GM03348 (cell line): ENCODE measurements around the gene BCDIN3D.
"Not testable (repeated sequence)": the region's sequence is repeated elsewhere in the genome, so short reads cannot be mapped to it uniquely, and the experiment has no call there.

ENCODE experiments used
- DNase-seq: peaks from one replicate; pipeline ENCODE4 v3.0.0; 2012; ENCODE audit warnings: low spot score

BCDIN3D gene, protein sequence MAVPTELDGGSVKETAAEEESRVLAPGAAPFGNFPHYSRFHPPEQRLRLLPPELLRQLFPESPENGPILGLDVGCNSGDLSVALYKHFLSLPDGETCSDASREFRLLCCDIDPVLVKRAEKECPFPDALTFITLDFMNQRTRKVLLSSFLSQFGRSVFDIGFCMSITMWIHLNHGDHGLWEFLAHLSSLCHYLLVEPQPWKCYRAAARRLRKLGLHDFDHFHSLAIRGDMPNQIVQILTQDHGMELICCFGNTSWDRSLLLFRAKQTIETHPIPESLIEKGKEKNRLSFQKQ

DNA sequence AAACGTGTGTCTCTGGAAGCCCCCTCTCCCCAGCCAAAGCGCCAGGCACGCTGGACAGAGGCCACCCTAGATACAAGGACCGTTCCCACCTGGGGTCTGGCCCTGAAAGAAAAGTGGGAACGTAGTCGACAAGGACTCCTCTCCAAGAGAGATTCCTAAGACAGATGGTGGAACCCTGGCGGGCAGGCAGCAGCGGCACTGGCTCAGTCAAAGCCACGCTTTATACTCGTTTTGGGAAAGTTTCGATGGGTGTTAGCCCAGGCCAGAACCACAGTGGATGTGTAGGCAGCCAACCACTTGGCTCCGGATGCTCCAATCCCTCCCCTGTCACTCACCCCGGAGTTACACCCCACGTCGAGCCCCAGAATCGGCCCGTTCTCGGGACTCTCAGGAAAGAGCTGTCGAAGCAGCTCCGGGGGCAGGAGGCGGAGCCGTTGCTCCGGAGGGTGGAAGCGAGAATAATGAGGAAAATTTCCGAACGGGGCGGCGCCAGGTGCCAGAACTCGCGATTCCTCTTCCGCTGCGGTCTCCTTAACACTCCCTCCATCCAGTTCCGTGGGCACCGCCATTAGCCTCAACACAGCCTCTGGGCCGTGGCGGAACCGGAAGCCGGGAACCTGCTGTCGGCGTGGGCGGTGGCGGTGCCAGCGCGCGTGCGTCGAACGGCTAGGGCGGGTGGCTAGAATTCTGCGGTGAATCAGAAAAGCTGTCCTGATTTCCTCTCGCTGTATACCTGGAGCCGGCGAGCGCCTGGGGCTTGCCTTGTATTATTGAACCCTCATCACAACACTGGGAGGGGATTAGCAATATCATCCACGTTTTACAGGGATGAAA is at the start of gene BCDIN3D:
Gene BCDIN3D (minus strand): TSS at position 588 of the 834 bp plus-strand sequence. CDS start 19 bp downstream, at position 569.
- peak; percentile 96 for DNase-seq

DNA sequence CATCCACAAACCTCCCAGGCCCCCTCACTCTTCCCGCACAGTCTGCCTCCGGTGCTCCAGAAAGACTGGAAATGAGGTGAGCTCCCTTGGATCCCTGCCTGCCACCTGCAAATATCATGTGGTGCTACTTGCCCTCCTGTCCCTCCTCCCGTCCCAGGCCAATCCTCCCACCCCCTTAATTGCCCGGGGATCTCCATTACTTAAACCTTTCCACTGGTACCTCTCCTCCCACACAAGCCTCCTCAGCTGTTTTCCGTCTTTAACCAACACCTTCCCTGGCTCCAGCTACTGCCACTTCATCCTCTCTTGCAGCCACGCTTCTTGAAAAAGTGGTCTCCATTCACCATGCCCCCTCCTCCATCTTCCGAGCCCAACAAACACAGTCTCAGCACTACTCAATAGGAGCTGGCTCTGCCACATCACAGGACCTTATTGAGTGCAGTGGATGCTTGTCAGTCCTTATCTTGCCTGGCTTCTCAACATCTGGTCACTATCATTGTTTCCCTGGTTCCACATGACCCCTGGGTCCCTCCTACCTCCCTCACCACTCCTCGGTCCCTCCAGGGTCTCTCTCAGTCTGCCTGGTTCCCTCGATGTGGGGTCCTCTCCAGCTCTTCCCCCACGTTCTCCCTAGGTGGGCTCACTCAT is 49.3 kb upstream of the BCDIN3D start:
- DNase-seq = no peak

DNA sequence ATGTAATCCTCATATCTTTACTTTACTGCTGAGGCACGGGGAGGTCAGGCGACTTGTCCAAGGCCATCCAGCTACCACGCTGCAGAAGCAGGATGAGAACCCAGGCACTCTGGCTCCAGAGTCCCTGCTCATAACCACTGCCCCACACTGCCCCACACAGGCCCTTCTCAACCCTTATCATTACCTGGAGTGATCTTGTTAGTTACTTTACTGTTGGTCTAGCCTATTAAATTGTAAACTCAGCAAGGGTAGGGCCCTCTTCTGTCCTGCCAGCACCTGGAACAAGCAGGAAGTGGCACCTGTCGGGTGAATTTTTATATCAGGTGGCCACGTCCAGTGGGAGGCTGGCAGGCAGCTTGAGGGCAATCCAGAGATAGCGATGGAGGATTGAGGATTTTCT is 48.6 kb upstream of the BCDIN3D start:
- DNase-seq = no peak

DNA sequence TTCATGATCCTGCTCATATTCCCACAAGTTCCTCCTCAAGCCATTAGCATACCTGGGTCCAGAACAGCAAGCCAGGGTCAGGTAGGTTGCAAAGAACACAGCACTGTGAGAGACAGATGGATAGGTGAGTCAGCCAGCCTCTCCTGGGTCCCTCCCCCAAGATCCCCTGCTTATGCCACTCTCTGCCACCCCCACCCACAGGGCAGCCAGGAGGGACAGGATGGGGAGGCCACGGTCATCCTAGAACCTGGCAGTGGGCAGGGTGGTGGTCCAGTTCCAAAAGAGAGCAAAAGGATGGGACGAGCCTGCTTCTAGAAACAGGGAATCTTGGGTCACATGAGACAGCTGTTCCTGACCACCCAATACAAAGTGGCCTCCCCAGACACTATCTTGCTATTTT is 48.1 kb upstream of the BCDIN3D start:
- no peak for DNase-seq

DNA sequence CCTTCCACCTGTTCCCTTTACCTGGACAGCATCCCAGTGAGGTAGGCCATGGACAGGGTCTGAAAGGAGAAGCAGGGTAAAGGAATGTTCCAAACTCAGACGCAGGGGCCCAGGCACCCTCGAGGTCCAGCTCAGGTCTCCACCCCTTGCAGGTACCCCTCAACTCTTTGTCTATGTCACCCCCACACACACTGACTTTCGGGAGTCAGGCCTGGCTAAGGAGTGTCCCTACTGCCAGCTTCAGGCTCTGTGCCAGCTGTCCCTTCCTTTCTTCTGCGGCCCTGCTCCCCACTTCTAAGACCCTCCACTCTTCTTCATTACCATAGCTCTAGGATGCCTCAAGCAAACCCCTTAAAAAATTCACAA is 47.2 kb upstream of the BCDIN3D start:
- DNase-seq = no peak

DNA sequence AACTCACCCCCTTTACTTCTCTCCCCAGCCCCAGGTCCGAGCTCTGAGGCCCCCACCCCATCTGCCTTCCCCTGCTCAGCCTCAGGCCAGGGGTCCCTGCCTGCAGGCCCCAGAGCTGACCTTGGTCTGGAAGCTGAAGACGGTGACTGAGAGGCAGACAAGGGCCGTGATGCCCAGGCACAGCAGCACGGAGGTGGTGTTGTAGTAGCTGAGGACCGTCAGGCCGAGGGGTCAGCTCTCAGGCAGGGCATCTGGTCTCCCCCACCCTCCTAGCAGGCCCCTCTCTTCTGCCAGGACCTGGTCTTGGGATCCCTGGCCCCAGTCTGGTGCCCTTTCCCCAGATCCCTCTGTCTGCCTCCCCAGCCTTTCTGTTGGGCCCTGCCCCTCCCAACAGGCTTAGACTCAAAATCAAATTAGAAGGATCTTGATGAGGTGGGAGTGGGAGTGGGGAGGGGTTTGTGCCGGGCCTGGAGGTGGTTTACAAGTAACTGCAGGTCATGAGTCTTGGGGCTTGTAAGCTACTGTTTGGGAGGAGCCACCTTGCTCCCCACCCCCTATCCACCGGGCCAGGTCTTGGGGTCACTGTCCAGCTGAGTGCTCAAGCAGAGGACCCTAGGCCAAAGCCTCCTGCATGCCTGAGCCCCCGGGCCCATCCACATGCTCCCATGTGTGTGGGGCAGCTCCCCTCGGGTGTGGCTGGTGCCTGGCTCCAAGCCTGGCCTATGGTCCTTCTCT is 46.6 kb upstream of the BCDIN3D start:
- no peak for DNase-seq

DNA sequence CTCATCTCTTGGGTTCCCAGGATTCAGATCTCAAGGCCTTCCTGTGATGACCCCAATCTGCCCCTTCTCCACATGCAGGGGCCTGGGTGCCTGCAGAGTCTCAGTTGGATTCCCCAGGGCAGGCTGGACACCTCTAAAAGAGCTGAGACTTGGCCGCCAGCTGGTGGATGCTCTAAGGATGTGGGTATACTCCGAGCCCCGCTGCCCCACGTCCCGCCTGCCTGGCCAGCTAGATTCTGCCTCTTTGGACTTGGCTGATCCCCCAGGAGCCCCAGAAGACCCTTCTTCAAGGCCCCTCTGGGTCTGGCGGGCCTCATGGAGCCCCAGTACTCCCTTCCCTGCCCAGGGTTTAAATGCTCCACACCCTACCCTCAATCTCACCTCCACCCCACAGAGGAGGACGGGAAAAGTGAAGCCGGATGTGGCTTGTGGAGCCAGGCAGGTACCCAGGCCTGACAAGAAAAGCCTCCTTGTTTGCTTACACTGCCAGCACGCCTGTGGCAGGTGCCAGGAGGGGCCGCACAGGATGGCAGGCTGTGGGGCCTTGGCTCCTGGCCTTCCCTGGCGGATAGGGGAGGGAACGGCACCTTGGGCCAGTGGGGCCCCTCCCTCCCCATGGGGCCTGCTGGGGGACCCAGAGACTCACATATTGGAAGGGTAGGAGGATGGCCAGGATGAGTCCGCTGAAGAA is 45.7 kb upstream of the BCDIN3D start:
- no peak for DNase-seq

DNA sequence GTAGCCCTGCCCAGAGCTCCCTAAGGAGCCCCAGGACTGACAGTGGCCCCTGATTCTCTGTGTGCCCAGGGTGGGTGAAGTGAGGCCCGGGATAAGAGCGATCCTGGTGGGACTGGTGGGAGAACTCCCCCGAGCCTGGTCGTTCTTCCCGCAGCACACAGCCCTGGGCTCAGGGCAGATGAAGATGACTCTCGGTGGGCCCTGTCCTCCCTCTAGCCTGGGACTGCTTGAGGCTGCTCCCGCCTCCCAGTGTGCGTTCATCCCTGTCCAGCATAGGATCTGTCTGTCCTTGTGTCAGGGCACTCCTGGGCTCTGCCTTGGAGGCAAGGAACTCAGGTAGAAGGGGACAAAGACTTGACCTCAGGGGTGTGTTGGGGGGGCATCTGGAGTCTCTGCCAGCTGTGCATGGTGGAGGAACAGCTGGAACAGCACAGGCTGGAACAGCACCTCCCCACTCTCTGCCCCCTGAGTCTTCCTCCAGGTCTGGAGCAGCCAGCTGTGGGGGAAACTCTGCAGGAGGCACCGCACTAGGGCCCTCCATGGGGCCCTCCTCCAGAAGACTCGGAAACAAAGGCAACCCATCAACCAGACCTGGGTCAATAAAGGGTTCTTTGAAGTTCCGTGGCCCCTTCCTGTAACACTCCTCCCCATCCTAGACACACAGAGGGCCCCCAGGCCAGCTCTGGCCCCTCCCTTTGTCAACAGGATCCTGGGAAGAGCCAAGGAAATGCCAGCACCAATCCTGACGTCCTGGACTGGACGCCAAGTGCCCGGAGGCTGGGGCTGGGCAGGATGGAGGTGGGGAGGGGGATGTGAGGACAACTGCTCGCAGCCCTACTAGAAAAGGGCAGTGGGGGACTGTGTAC is 44.9 kb upstream of the BCDIN3D start:
- DNase-seq = no peak

DNA sequence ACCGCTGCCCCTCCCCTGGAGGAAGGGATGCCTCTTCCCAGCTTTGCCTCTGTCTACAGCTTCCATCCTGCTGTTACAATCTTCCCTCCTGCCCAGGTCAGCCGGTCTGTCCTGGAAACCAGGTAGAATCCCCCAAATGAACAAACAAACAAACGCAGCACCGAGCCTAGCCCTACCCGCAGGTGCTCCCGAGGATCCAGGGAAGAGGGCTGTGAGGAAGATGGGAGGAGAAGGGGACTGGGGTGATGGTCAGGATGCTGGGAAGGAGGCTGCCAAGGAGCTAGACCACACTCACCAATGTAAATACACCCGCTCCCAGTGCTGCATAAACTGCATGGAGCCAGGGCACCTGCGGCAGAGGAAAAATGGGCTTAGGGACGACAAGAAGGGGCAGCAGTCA is 44.2 kb upstream of the BCDIN3D start:
- no peak for DNase-seq

DNA sequence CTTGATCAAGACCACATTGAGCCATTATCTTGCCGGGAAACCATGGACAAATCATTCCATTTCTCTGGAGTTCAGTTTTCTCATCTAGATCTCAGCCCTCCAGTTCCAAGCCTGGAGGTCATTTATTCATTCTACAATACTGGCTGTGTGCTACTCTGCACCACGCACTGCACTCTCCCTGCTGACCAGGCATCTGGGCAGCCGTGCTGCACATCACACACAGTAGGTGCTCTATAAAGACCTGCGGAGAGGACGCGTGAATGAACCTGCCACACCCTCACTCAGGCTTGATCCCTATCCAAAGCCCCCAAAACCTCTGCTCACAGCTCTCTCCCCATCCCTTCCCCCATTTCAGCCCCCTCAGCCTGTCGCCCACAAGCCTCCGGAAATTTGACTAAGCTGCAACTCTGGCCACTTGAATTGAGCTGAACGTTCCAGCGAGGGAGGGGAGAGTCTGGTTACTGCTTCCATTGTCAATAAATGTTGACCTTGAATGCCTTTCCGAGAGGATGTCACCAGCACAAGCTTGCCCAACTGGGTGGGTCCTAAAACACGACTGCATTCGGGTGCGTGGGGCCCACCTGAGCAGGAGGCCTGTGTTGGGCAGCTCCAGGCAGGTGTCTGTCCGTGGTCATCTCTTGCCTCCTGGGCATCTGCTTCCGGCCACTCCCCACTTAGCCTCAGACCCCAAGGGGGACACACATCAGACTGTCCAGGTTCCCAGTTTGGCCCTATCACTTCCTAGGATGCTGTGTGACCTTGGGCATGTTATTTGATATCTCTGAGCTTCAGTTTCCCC is 43.0 kb upstream of the BCDIN3D start:
- DNase-seq = no peak

DNA sequence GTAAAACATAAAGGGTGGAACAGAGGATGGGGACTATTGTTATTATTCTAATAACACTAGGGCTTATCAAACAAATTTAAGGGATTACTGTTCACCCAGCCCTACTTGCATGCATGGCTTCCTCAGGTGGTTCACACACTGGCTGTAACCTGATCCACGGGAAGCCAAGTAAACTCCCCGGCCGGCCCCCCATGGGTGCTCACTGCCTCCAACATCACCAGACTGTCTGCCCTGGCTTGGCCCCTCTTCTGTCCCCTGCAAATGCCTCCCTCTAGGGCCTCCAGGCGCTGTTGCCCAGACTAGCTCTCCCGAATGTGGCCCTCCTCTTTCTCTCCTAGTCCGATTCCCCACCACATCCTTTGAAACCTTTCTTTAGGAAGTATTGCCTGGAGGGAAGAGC is 42.2 kb upstream of the BCDIN3D start:
- DNase-seq = no peak

DNA sequence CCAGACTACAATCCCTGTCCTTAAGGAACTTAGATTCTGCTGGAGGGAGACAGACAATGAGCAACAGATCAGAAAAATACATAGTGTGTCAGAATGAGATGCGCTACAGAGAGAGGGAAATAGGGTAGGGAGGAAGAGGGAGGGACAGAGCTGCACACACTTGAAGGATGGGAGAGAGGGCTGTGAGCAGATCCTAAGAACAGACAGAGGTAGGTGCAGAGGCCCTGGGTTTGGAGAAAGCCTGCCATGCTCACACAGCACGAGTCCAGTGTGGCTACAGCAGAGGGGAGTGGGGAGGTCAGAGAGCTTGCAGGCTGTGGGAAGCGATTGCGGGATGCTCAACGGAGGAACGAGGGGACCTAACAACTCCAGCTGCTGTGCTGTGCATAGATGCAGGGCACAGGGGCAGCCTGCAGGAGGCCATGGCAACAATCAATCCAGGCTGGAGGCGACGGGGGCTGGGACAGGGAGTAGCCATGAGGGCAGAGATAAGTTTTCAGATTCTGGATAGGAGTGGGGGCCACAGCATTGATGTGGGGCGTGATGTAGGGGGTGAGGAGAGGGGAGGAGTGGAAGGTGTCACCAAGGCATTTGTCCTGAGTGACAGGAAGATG is 40.1 kb upstream of the BCDIN3D start:
- DNase-seq = no peak

DNA sequence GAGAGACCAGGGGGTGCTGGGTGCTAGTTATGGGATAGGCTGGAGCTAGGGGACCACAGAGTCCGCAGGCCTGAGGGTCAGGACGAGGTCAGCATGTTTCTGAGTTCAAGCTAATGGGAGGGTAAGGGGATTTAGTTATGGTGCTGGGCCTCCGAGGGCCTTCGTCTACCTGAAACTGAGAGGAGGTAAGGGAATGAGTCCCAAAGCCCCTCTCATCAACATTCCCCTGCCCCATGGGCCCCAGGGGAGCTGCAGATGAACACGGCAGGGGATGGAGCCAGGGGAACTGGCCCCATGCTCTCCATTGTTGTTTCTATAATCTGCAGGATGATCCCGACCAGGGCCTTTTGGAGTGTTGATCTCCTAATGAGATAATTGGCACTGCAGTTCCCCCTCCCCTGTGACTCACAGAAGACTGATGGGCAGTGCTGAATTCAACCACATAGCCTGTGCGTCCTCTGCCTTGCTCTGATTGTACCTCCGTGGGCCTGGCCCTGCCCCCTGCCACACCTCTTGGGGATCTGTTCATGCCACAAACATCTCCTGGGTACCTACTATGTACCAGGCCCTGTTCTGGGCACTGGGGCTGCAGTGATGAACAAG is 39.4 kb upstream of the BCDIN3D start:
- DNase-seq = no peak

DNA sequence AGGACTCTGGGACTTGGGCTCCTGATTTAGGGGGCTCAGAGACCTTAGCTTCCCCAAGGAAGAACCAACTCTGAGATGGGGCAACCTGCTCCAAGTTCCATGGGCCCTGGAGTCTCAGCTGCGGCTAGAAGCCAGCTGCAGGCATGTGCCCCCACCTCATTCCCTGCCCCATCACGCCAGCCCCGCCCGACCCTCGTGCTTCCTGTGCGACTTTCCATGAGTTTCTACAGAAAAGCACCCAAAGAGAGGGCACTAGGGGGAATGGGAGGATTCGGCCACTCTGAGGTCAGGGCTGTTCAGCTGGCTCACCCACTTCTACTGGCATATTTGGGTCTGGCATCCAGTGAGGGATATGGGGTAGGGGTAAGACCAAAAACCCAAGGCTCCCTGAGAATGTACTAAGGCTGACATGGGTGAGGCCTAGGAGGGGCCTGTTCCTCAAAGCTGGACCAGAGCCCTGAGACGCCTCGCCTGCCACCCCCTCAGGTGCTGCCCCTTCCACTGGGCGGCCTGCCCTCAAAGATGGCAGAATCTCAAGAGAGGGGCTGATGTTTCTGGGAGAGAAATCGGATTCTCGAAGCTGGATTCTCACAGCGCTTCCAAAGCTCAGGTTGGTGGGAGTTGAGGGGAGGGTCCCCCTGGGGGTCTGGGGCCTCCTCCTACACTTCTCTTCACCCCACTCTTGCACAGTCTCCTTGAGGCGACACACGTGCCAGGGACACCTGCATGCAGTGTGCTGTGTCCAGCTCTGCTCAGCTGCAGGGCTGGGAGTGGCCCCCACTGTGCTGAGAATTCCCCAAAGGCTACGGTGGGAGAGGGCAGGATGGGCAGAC is 38.7 kb upstream of the BCDIN3D start:
- DNase-seq = no peak

DNA sequence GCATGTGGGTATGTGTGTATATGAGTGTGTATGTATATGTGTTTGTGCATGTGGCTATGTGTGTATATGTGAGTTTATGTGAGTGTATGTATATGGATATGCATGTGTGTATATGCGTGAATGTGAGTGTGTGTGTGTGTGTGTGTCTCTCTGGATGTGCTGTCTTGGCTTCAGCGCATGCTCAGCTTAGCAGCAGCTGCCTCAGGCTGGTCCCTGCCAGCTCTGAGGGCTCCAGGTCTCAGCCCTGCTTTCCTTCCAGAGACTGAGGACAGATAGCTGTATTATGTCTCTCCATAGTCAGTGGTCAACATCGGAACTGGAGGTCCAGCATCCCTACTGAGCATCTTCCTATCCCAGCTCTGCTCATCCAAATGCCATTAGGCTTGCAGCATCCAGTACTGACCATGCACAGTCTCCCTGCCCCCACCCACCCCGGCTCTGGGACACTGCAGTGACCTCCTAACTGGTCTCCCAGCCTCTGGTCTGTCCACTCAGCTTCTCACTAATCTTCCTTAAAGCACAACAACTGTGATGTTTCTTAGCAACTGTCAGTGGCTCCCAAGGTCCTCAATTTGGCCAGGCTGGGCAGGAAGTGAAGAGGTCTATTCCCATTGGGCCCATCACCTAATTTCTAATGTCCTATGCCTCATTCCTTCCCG is 38.0 kb upstream of the BCDIN3D start:
- no peak for DNase-seq

DNA sequence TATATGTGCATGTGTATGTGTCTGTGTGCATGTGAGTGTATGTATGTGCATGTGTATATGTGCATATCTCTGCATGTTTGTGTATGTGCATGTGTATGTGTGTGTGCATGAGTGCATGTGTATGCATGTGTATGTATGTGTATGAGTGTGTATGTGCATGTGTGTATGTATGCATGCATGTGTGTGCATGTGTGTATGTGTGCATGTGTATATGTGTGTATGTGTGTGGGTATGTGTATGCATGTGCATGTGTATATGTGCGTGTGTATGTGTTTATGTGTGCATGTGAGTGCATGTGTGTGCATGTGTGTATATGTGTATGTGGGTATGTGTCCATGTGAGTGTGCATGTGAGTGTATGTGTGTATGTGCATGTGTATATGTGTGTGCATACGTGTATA is 36.2 kb upstream of the BCDIN3D start:
- not testable (repeated sequence) for DNase-seq

DNA sequence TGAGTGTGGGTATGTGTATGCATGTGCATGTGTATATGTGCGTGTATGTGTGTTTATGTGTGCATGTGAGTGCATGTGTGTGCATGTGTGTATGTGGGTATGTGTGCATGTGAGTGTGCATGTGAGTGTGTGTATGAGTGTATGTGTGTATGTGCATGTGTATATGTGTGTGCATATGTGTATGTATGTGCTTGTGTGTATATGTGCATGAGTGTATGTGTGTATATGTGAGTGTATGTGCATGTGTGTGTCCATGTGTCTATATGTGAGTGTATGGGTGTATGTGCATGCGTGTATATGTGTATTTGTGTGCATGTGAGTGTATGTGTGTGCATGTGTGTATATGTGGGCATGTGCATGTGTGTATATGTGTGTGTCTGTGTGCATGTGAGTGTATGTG is 35.1 kb upstream of the BCDIN3D start:
- DNase-seq = no peak

DNA sequence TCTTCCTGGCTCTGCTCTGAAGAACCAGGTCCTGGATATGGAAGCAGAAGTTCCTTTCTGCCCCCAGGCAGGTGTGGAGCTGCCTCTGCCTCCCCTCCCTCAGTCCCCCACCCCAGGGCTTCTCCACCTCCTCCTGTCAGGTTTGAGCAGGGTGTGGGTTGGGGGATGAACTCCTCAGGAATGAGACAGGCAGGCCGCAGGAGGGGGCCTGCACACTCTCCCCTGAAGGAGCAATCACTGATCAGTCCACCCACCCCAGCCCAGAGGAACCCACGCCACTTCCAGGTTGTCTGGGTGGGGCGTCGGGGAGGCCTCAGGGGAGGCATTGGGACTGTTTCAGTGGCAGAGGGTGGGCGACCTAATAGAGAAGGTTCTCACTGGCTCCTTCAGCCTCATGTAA is 34.2 kb upstream of the BCDIN3D start:
- DNase-seq = no peak
